GM12878 (cell line): Measurements from ENCODE around the gene EPAS1. TPM values are rescaled to one million over a fixed set of nuclear protein-coding genes. Genes with fewer than 3 reads are reported as not detected.

Experiments
- ATAC-seq: fragments of 200-7000 bp; cut with Tn5 transposase; 3 replicates; pipeline ENCODE4 v1.9.1; 2020; ENCODE audit warnings: mild to moderate bottlenecking, moderate library complexity
- BruUV-seq: library from RNA; stranded (reverse); fragments of 400-500 nt; replicated peaks from 2 replicates; lab custom pipeline; 2021; lab: Mats Ljungman, UMichigan
- CTCF ChIA-PET: fragments of 300-600 bp; sonication (Branson Sonifier 250); formaldehyde crosslinking; extraction: SDS; loops from one replicate; lab custom pipeline; 2021; ENCODE audit warnings: inconsistent platforms; lab: Yijun Ruan, JAX
- POLR2A ChIA-PET: fragments of 350-600 bp; formaldehyde crosslinking; extraction: SDS; loops from one replicate; lab custom pipeline; 2021; ENCODE audit warnings: inconsistent platforms; lab: Charles Lee
- RAD21 ChIA-PET: fragments of 300-600 bp; sonication (Branson Sonifier 250); formaldehyde crosslinking; loops from one replicate; lab custom pipeline; 2023; ENCODE audit warnings: antibody characterized with exemption; ENCODE audit not compliant: unreplicated experiment; lab: Charles Lee
- SMC1A ChIA-PET: fragments of 300-600 bp; sonication (Branson Sonifier 250); formaldehyde crosslinking; loops from one replicate; lab custom pipeline; 2023; ENCODE audit not compliant: unreplicated experiment, uncharacterized antibody; lab: Charles Lee
- DNase-seq: peaks from one replicate; pipeline ENCODE4 v3.0.0-alpha.2; 2011; ENCODE audit warnings: low read depth, low spot score
- FAIRE-seq: peaks from 3 replicates; lab custom pipeline; 2011; peaks lifted over from hg19 to GRCh38; lab: Jason Lieb, UNC
- H2AFZ ChIP-seq: 2 replicates; pipeline ENCODE4 v1.6.0; 2011; ENCODE audit warnings: low read depth, low read length, control low read depth; ENCODE audit not compliant: control insufficient read depth
- H3K27ac ChIP-seq: 2 replicates; pipeline ENCODE4 v1.5.1; 2011; ENCODE audit warnings: control low read depth; ENCODE audit not compliant: control insufficient read depth, insufficient read depth
- H3K27me3 ChIP-seq, 2 experiments: replicated peaks in 1 of 2; 2 replicates each; pipeline versions ENCODE4 v1.6.0 to v1.6.1; 2011; ENCODE audit warnings: low read length in 1 of 2; ENCODE audit not compliant: control insufficient read depth in 2 of 2, insufficient read depth in 2 of 2
- H3K36me3 ChIP-seq, 2 experiments: 2 replicates each; pipeline ENCODE4 v1.5.1; 2011; ENCODE audit warnings: low read length in 1 of 2; ENCODE audit not compliant: control insufficient read depth in 2 of 2, insufficient read depth in 2 of 2
- H3K4me1 ChIP-seq: 2 replicates; pipeline ENCODE4 v1.6.1; 2011; ENCODE audit warnings: mild to moderate bottlenecking, low read length, moderate library complexity, mixed read lengths; ENCODE audit not compliant: control insufficient read depth, insufficient read depth
- H3K4me2 ChIP-seq: 2 replicates; pipeline ENCODE4 v1.6.0; 2011; ENCODE audit warnings: control low read depth; ENCODE audit not compliant: control insufficient read depth, insufficient read depth
- H3K4me3 ChIP-seq: fragments of 200-600 bp; sonication (generic); 2 replicates; pipeline ENCODE4 v1.5.1; 2016
- H3K79me2 ChIP-seq: 2 replicates; pipeline ENCODE4 v1.6.0; 2011; ENCODE audit warnings: low read length; ENCODE audit not compliant: control insufficient read depth, insufficient read depth
- H3K9ac ChIP-seq: 2 replicates; pipeline ENCODE4 v1.8.0; 2011; ENCODE audit warnings: low read length, control low read depth, mixed read lengths; ENCODE audit not compliant: control insufficient read depth, insufficient read depth
- H3K9me3 ChIP-seq: replicated peaks from 3 replicates; pipeline ENCODE4 v1.5.1; 2011; ENCODE audit warnings: mild to moderate bottlenecking, low read length; ENCODE audit not compliant: control insufficient read depth, insufficient read depth
- H4K20me1 ChIP-seq: 2 replicates; pipeline ENCODE4 v1.6.0; 2011; ENCODE audit not compliant: control insufficient read depth, insufficient read depth
- ASH2L ChIP-seq: fragments of 300-600, 200-600 bp; sonication (generic); IDR thresholded peaks from 2 replicates; pipeline ENCODE4 v1.6.1; 2017; ENCODE audit warnings: low read depth, mild to moderate bottlenecking, borderline replicate concordance
- ATF7 ChIP-seq: fragments of 450-650 bp; IDR thresholded peaks from 2 replicates; pipeline ENCODE4 v1.6.1; 2016; ENCODE audit warnings: low read depth, mild to moderate bottlenecking
- EGR1 ChIP-seq, 2 experiments: IDR thresholded peaks; 1 replicate in 1 of 2; 2 replicates in 1 of 2; pipeline ENCODE4 v1.6.1; 2011 to 2012; ENCODE audit warnings: low read depth in 2 of 2, low read length in 2 of 2, borderline replicate concordance in 1 of 2, mild to moderate bottlenecking in 1 of 2, moderate library complexity in 1 of 2
- ETV6 ChIP-seq, 2 experiments: fragments of 450-650 bp in 1 of 2; IDR thresholded peaks in 1 of 2; conservative IDR thresholded peaks in 1 of 2; 2 replicates each; pipeline ENCODE4 v1.6.1; 2014; ENCODE audit warnings: antibody characterized with exemption in 1 of 2, borderline replicate concordance in 1 of 2, low read depth in 1 of 2, mild to moderate bottlenecking in 1 of 2, moderate library complexity in 1 of 2
- KDM1A ChIP-seq: fragments of 200-600 bp; sonication (generic); IDR thresholded peaks from 2 replicates; pipeline ENCODE4 v1.6.1; 2016; ENCODE audit warnings: borderline replicate concordance
- LARP7 ChIP-seq: fragments of 450-650 bp; IDR thresholded peaks from 2 replicates; pipeline ENCODE4 v1.6.1; 2017; ENCODE audit warnings: mild to moderate bottlenecking
- MEF2B ChIP-seq: fragments of 450-650 bp; IDR thresholded peaks from 2 replicates; pipeline ENCODE4 v1.6.1; 2018; ENCODE audit warnings: mild to moderate bottlenecking, moderate library complexity; ENCODE audit not compliant: partially characterized antibody, poor library complexity, severe bottlenecking
- NFXL1 ChIP-seq: fragments of 450-650 bp; IDR thresholded peaks from 2 replicates; pipeline ENCODE4 v1.6.1; 2017; ENCODE audit warnings: antibody characterized with exemption, mild to moderate bottlenecking, borderline replicate concordance
- SIN3A ChIP-seq: IDR thresholded peaks from 2 replicates; pipeline ENCODE4 v1.6.1; 2012; ENCODE audit warnings: low read depth, low read length, improper control_type of control experiment
- SMARCA5 ChIP-seq: fragments of 450-650 bp; IDR thresholded peaks from 2 replicates; pipeline ENCODE4 v1.6.1; 2017; ENCODE audit warnings: mild to moderate bottlenecking
- WGBS: methylation state at CpG from one replicate; pipeline ENCODE4 v1.1.6; 2016; ENCODE audit warnings: low lambda C conversion rate; ENCODE audit not compliant: insufficient replicate concordance, insufficient coverage; ENCODE audit errors: missing lambda C conversion rate; 5-methylcytosine and 5-hydroxymethylcytosine counted together
- in situ Hi-C: fragments of 300-500 bp; cut with MboI; formaldehyde crosslinking; loops from 9 replicates; pipeline ENCODE4 v1.14.3; 2018; ENCODE audit warnings: mixed read lengths
- intact Hi-C: fragments of 100-400 bp; cut with micrococcal nuclease; formaldehyde crosslinking; loops from one replicate; pipeline ENCODE4 v1.14.2; 2022; ENCODE audit not compliant: unreplicated experiment
- polyA plus RNA-seq, 11 experiments: library from polyadenylated mRNA; depleted of rRNA in 4 of 11; unstranded in 6 of 11; stranded (reverse) in 5 of 11; fragments of >200 nt; fragmentation: Nextera tagmentation in 4 of 11; fragmentation: Illumina TruSeq in 1 of 11; extraction: Ambion mirVana in 4 of 11; extraction: Trizol in 1 of 11; gene quantifications; 1 replicate in 1 of 11; 2 replicates in 10 of 11; pipeline versions ENCODE4 v1.2.1 to v1.2.3, GENCODE V29; 2011 to 2016; ENCODE audit warnings: inconsistent platforms in 2 of 11, missing spikeins in 2 of 11, low read depth in 1 of 11
- total RNA-seq, 4 experiments: library from RNA; depleted of rRNA in 3 of 4; stranded (reverse); fragments of >200 nt in 3 of 4; fragmentation: Illumina TruSeq in 1 of 4; extraction: Trizol in 1 of 4; gene quantifications; 2 replicates each; pipeline versions ENCODE4 v1.2.1 to v1.2.3, GENCODE V29; 2013 to 2021
- TF ChIP-seq, protein P1 (sequence below): IDR thresholded peaks from 2 replicates; pipeline ENCODE4 v1.6.1; 2012; ENCODE audit warnings: improper control_type of control experiment, low read depth, low read length; ENCODE audit not compliant: insufficient replicate concordance
- TF ChIP-seq, protein P2 (sequence below): IDR thresholded peaks from 2 replicates; pipeline ENCODE4 v1.6.1; 2011; ENCODE audit warnings: mild to moderate bottlenecking, low read depth, low read length, moderate library complexity; ENCODE audit not compliant: insufficient replicate concordance
- TF ChIP-seq, protein P3 (sequence below): fragments of 450-650 bp; IDR thresholded peaks from 2 replicates; pipeline ENCODE4 v1.6.1; 2016; ENCODE audit warnings: mild to moderate bottlenecking

Gene EPAS1
- total and polyA plus RNA-seq, 10 of the 15 experiments (the other 5 are each of a cell fraction or from before 2014, with no cell fraction given): 0.11 to 22.0 (median 1.3) TPM; not detected in 1

DNA sequence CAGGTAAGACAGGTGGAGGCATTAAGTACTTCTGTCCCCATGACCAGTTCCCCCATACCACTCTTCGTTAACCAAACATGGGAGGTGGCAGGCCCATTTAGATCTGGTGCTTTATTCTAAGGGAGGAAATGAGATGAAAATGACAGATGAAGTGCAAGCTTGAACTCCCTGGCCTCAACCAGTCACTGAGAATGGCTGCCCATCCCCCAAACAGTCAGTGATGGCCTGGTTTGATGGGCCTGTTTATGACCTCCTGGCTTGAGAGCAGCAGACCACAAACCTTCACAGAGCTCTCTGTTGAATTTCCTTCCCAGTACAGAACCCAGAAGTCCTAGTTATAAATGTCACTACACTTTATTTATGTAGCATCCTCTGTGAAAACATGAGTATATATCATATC is 31.1 kb downstream of the EPAS1 start (continued):
- TF ChIP-seq, protein P1, sequence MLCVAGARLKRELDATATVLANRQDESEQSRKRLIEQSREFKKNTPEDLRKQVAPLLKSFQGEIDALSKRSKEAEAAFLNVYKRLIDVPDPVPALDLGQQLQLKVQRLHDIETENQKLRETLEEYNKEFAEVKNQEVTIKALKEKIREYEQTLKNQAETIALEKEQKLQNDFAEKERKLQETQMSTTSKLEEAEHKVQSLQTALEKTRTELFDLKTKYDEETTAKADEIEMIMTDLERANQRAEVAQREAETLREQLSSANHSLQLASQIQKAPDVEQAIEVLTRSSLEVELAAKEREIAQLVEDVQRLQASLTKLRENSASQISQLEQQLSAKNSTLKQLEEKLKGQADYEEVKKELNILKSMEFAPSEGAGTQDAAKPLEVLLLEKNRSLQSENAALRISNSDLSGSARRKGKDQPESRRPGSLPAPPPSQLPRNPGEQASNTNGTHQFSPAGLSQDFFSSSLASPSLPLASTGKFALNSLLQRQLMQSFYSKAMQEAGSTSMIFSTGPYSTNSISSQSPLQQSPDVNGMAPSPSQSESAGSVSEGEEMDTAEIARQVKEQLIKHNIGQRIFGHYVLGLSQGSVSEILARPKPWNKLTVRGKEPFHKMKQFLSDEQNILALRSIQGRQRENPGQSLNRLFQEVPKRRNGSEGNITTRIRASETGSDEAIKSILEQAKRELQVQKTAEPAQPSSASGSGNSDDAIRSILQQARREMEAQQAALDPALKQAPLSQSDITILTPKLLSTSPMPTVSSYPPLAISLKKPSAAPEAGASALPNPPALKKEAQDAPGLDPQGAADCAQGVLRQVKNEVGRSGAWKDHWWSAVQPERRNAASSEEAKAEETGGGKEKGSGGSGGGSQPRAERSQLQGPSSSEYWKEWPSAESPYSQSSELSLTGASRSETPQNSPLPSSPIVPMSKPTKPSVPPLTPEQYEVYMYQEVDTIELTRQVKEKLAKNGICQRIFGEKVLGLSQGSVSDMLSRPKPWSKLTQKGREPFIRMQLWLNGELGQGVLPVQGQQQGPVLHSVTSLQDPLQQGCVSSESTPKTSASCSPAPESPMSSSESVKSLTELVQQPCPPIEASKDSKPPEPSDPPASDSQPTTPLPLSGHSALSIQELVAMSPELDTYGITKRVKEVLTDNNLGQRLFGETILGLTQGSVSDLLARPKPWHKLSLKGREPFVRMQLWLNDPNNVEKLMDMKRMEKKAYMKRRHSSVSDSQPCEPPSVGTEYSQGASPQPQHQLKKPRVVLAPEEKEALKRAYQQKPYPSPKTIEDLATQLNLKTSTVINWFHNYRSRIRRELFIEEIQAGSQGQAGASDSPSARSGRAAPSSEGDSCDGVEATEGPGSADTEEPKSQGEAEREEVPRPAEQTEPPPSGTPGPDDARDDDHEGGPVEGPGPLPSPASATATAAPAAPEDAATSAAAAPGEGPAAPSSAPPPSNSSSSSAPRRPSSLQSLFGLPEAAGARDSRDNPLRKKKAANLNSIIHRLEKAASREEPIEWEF: no peak

DNA sequence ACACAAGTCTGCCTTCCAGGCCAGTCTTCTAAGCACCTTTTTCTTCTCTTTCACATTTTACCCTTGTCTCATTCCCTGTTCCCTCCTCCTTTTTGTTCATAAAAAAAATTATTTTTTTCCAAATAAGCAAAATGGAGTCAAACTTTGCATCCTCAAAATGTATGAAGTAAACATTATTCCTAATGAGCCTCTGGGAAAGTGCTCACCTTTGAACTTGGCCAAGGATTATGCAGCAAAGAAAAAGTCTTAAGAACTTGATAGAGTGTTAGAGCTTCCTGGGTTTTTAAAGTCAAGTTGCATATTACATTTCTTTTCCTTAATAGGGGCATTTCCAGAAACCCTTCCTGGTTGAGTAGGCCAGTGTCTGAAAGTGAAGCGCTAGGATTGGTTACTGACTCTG is 31.6 kb downstream of the EPAS1 start:
- no peaks in the 10 kb centered on the region for H4K20me1 ChIP-seq
- TF ChIP-seq, protein P2, sequence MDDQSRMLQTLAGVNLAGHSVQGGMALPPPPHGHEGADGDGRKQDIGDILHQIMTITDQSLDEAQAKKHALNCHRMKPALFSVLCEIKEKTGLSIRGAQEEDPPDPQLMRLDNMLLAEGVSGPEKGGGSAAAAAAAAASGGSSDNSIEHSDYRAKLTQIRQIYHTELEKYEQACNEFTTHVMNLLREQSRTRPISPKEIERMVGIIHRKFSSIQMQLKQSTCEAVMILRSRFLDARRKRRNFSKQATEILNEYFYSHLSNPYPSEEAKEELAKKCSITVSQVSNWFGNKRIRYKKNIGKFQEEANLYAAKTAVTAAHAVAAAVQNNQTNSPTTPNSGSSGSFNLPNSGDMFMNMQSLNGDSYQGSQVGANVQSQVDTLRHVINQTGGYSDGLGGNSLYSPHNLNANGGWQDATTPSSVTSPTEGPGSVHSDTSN: no peak
- no peak for TF ChIP-seq ATF7
- TF ChIP-seq EGR1 (IDR thresholded peaks at IDR 0.05; ENCODE audit: borderline replicate concordance in 1 of 2, low read depth in 2 of 2, low read length in 2 of 2): no peak
- no peak for TF ChIP-seq SIN3A
- no peak for TF ChIP-seq MEF2B
- TF ChIP-seq NFXL1: no peak
- no peak for TF ChIP-seq KDM1A
- no peak for TF ChIP-seq SMARCA5
- TF ChIP-seq LARP7: no peak
- no peak for TF ChIP-seq ETV6 (conservative IDR thresholded peaks at IDR 0.05 in 1 of 2, IDR thresholded peaks at IDR 0.05 in 1 of 2; ENCODE audit: borderline replicate concordance in 1 of 2, low read depth in 1 of 2)
- TF ChIP-seq, protein P3, sequence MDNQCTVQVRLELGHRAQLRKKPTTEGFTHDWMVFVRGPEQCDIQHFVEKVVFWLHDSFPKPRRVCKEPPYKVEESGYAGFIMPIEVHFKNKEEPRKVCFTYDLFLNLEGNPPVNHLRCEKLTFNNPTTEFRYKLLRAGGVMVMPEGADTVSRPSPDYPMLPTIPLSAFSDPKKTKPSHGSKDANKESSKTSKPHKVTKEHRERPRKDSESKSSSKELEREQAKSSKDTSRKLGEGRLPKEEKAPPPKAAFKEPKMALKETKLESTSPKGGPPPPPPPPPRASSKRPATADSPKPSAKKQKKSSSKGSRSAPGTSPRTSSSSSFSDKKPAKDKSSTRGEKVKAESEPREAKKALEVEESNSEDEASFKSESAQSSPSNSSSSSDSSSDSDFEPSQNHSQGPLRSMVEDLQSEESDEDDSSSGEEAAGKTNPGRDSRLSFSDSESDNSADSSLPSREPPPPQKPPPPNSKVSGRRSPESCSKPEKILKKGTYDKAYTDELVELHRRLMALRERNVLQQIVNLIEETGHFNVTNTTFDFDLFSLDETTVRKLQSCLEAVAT: no peak
- no peak for TF ChIP-seq ASH2L
- no peak overlapping the region for H3K27ac ChIP-seq
- no TSS peak for BruUV-seq
- H3K9ac ChIP-seq: no peak overlapping the region
- no peak for FAIRE-seq
- intact Hi-C loops: no loop called here
- 92% methylated on average over 1 of the region's 1 CpG for WGBS
- H3K79me2 ChIP-seq: no peaks in the 10 kb centered on the region
- no peak for ATAC-seq
- DNase-seq: no peak
- no peaks in the 10 kb centered on the region for H3K4me1 ChIP-seq
- ChIA-PET POLR2A (no interaction called here), SMC1A (interaction anchor here (1.3 to 2.9 kb wide), 2 partner anchors 20 to 98 kb away, joined by 3 to 9 read pairs; no protein-coding TSS in a partner anchor), RAD21 (interaction anchor here (0.5 to 1.0 kb wide), 2 partner anchors 99 to 268 kb away, joined by 3 to 5 read pairs; no protein-coding TSS in a partner anchor), CTCF (interaction anchor here (2.2 to 2.5 kb wide), 2 partner anchors 10 to 11 kb away, joined by 6 to 18 read pairs; no protein-coding TSS in a partner anchor)
- no peak overlapping the region for H3K4me3 ChIP-seq
- no peaks in the 10 kb centered on the region for H3K9me3 ChIP-seq
- no peaks in the 10 kb centered on the region for H3K27me3 ChIP-seq
- in situ Hi-C loops: no loop called here
- H3K36me3 ChIP-seq: no peaks in the 10 kb centered on the region
- H3K4me2 ChIP-seq: no peak overlapping the region
- no peak overlapping the region for H2AFZ ChIP-seq
